ENCODE results near the gene RPL10L. TPM values are rescaled to one million over a fixed set of nuclear protein-coding genes. Genes with fewer than 3 reads are reported as not detected.

The RPL10L gene
- total and polyA plus RNA-seq, 2 of the 13 experiments (the other 11 are each of a cell fraction or from before 2014, with no cell fraction given), result not detected

DNA sequence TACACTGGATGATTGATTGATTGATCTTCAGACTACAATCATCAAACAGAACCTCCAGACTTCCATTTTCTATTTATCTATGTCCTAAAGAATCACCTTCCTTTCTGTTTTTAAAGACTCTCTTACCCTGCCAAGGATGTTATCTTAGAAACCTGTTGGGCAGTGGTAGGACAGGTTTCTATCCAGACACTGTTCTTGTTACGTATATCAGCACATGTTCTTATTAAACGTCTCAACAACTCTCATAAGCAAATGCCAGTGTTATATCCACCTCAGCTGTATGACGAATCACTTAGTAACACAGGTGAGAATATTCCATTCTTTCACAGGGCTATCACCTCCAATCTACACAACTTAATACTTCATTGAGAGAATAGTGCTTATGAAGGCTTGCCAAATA, 40.2 kb upstream of the RPL10L start:
- POLR2A ChIA-PET, result no interaction called here
- CTCF ChIA-PET (ENCODE audit: low intra/inter-chr PET ratio, low total read pairs), result no interaction called here
- in situ Hi-C loops (cut with HindIII; ENCODE audit: extremely low pct_ligation_motif_present, low pct_unique_long_range_greater_than_20kb) (no loop called here), intact Hi-C loops (cut with micrococcal nuclease; ENCODE audit: unreplicated experiment) (no loop called here)
- Histone ChIP-seq H3K4me1 (ENCODE audit: insufficient read depth, low read length) (no peaks in the 10 kb centered on the region), H2AFZ (ENCODE audit: low read length) (no peak overlapping the region), H3K9me3 (ENCODE audit: low read length) (peaks cover 44% of the 10 kb centered on the region), H3K79me2 (ENCODE audit: insufficient read depth, low read length) (no peaks in the 10 kb centered on the region), H3K9ac (ENCODE audit: insufficient read depth, low read depth, low read length) (no peak overlapping the region), H4K20me1 (ENCODE audit: insufficient read depth, low read length) (no peaks in the 10 kb centered on the region), H3K4me3 (replicated peaks in 1 of 3; ENCODE audit: insufficient read depth in 1 of 3, low read depth in 2 of 3, low read length in 3 of 3) (no peak overlapping the region), H3K36me3 (replicated peaks in 1 of 2; ENCODE audit: control insufficient read depth in 1 of 2, insufficient read depth in 2 of 2, low read length in 2 of 2) (no peaks in the 10 kb centered on the region), H3K27me3 (ENCODE audit: control insufficient read depth in 1 of 2, insufficient read depth in 2 of 2, low read length in 2 of 2) (no peaks in the 10 kb centered on the region), H3K4me2 (ENCODE audit: low read depth, low read length) (no peak overlapping the region), H3K27ac (ENCODE audit: extremely low read length, insufficient read depth, low read length) (no peak overlapping the region)
- ATAC-seq (no peak), FAIRE-seq (no peak), DNase-seq (ENCODE audit: low spot score) (no peak)
- WGBS (ENCODE audit: low lambda C conversion rate), result 40% methylated on average over 3 of the region's 3 CpGs
- BruUV-seq (replicated peaks), result no TSS peak
- no peak for TF ChIP-seq RFXANK (CRISPR knock-in tag; IDR thresholded peaks at IDR 0.05)

DNA sequence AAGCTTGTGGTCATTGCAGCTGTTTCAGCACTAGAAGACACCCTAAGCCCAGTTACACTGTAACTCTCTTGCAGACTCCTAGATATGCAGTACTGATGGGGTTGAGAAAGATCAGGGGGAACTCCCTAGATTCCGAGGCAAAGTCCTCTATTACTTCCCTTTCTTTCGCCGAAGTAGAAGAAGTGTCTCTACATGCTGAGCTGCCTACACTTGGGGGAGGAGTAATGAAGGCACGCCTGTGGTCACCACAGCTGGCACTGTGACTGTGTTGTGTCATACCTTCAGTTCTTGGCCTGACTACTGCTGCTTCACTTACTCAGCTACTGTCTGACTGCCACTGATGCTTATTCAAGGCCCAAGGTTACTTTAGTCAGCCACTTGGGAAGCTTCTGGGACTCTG, 35.1 kb upstream of the RPL10L start:
- 36% methylated on average over 4 of the region's 4 CpGs for WGBS (ENCODE audit: low lambda C conversion rate)
- no peak overlapping the region for H2AFZ ChIP-seq (ENCODE audit: low read length)
- DNase-seq (ENCODE audit: low spot score) (no peak), FAIRE-seq (no peak), ATAC-seq (no peak)
- H3K4me3 ChIP-seq (replicated peaks in 1 of 3; ENCODE audit: insufficient read depth in 1 of 3, low read depth in 2 of 3, low read length in 3 of 3), result no peak overlapping the region
- ChIA-PET POLR2A (no interaction called here), CTCF (ENCODE audit: low intra/inter-chr PET ratio, low total read pairs) (no interaction called here)
- H4K20me1 ChIP-seq (ENCODE audit: insufficient read depth, low read length), result no peaks in the 10 kb centered on the region
- H3K4me2 ChIP-seq (ENCODE audit: low read depth, low read length), result no peak overlapping the region
- H3K79me2 ChIP-seq (ENCODE audit: insufficient read depth, low read length), result no peaks in the 10 kb centered on the region
- peaks cover 74% of the 10 kb centered on the region for H3K9me3 ChIP-seq (ENCODE audit: low read length)
- no peaks in the 10 kb centered on the region for H3K4me1 ChIP-seq (ENCODE audit: insufficient read depth, low read length)
- no peaks in the 10 kb centered on the region for H3K27me3 ChIP-seq (ENCODE audit: control insufficient read depth in 1 of 2, insufficient read depth in 2 of 2, low read length in 2 of 2)
- in situ Hi-C loops (cut with HindIII; ENCODE audit: extremely low pct_ligation_motif_present, low pct_unique_long_range_greater_than_20kb) (no loop called here), intact Hi-C loops (cut with micrococcal nuclease; ENCODE audit: unreplicated experiment) (no loop called here)
- no TSS peak for BruUV-seq (replicated peaks)
- no peaks in the 10 kb centered on the region for H3K36me3 ChIP-seq (replicated peaks in 1 of 2; ENCODE audit: control insufficient read depth in 1 of 2, insufficient read depth in 2 of 2, low read length in 2 of 2)
- H3K27ac ChIP-seq (ENCODE audit: extremely low read length, insufficient read depth, low read length), result no peak overlapping the region
- H3K9ac ChIP-seq (ENCODE audit: insufficient read depth, low read depth, low read length), result no peak overlapping the region
- no peak for TF ChIP-seq ZNF17 (CRISPR knock-in tag; IDR thresholded peaks at IDR 0.05)
- TF ChIP-seq, protein P1, sequence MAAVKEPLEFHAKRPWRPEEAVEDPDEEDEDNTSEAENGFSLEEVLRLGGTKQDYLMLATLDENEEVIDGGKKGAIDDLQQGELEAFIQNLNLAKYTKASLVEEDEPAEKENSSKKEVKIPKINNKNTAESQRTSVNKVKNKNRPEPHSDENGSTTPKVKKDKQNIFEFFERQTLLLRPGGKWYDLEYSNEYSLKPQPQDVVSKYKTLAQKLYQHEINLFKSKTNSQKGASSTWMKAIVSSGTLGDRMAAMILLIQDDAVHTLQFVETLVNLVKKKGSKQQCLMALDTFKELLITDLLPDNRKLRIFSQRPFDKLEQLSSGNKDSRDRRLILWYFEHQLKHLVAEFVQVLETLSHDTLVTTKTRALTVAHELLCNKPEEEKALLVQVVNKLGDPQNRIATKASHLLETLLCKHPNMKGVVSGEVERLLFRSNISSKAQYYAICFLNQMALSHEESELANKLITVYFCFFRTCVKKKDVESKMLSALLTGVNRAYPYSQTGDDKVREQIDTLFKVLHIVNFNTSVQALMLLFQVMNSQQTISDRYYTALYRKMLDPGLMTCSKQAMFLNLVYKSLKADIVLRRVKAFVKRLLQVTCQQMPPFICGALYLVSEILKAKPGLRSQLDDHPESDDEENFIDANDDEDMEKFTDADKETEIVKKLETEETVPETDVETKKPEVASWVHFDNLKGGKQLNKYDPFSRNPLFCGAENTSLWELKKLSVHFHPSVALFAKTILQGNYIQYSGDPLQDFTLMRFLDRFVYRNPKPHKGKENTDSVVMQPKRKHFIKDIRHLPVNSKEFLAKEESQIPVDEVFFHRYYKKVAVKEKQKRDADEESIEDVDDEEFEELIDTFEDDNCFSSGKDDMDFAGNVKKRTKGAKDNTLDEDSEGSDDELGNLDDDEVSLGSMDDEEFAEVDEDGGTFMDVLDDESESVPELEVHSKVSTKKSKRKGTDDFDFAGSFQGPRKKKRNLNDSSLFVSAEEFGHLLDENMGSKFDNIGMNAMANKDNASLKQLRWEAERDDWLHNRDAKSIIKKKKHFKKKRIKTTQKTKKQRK (IDR thresholded peaks at IDR 0.05; ENCODE audit: low read length), result no peak
- TF ChIP-seq TAF1 (CRISPR knock-in tag; IDR thresholded peaks at IDR 0.05), result no peak
- TF ChIP-seq NR1H2 (CRISPR knock-in tag; IDR thresholded peaks at IDR 0.05; ENCODE audit: borderline replicate concordance, low read depth), result no peak
- no peak for TF ChIP-seq SETDB1 (CRISPR knock-in tag; IDR thresholded peaks at IDR 0.05; ENCODE audit: borderline replicate concordance)
- TF ChIP-seq TCF12 (IDR thresholded peaks at IDR 0.05), result no peak
- no peak for TF ChIP-seq TCF12 (CRISPR knock-in tag; IDR thresholded peaks at IDR 0.05)
- no peak for TF ChIP-seq U2AF2 (IDR thresholded peaks at IDR 0.05; ENCODE audit: low read depth, low read length)
- TF ChIP-seq, protein P2, sequence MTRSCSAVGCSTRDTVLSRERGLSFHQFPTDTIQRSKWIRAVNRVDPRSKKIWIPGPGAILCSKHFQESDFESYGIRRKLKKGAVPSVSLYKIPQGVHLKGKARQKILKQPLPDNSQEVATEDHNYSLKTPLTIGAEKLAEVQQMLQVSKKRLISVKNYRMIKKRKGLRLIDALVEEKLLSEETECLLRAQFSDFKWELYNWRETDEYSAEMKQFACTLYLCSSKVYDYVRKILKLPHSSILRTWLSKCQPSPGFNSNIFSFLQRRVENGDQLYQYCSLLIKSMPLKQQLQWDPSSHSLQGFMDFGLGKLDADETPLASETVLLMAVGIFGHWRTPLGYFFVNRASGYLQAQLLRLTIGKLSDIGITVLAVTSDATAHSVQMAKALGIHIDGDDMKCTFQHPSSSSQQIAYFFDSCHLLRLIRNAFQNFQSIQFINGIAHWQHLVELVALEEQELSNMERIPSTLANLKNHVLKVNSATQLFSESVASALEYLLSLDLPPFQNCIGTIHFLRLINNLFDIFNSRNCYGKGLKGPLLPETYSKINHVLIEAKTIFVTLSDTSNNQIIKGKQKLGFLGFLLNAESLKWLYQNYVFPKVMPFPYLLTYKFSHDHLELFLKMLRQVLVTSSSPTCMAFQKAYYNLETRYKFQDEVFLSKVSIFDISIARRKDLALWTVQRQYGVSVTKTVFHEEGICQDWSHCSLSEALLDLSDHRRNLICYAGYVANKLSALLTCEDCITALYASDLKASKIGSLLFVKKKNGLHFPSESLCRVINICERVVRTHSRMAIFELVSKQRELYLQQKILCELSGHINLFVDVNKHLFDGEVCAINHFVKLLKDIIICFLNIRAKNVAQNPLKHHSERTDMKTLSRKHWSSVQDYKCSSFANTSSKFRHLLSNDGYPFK (CRISPR knock-in tag; IDR thresholded peaks at IDR 0.05; ENCODE audit: borderline replicate concordance), result no peak
- TF ChIP-seq KDM3A (CRISPR knock-in tag; IDR thresholded peaks at IDR 0.05; ENCODE audit: low read depth), result no peak
- TF ChIP-seq ZNF20 (CRISPR knock-in tag; IDR thresholded peaks at IDR 0.05), result no peak
- TF ChIP-seq ZNF451 (CRISPR knock-in tag; IDR thresholded peaks at IDR 0.05), result no peak
- no peak for TF ChIP-seq DPF2 (CRISPR knock-in tag; IDR thresholded peaks at IDR 0.05; ENCODE audit: borderline replicate concordance, low read depth)
- no peak for TF ChIP-seq ARID2 (CRISPR knock-in tag; IDR thresholded peaks at IDR 0.05; ENCODE audit: borderline replicate concordance)

Data from HepG2 (cell line).